ENCODE data around the gene ANKRD39. TPM values are rescaled to one million over a fixed set of nuclear protein-coding genes. Genes with fewer than 3 reads are reported as not detected.

Gene ANKRD39
- total and polyA plus RNA-seq, 9 of the 15 experiments (the other 6 are each of a cell fraction or from before 2014, with no cell fraction given) = 8.2 to 33.1 (median 23.8) TPM

DNA sequence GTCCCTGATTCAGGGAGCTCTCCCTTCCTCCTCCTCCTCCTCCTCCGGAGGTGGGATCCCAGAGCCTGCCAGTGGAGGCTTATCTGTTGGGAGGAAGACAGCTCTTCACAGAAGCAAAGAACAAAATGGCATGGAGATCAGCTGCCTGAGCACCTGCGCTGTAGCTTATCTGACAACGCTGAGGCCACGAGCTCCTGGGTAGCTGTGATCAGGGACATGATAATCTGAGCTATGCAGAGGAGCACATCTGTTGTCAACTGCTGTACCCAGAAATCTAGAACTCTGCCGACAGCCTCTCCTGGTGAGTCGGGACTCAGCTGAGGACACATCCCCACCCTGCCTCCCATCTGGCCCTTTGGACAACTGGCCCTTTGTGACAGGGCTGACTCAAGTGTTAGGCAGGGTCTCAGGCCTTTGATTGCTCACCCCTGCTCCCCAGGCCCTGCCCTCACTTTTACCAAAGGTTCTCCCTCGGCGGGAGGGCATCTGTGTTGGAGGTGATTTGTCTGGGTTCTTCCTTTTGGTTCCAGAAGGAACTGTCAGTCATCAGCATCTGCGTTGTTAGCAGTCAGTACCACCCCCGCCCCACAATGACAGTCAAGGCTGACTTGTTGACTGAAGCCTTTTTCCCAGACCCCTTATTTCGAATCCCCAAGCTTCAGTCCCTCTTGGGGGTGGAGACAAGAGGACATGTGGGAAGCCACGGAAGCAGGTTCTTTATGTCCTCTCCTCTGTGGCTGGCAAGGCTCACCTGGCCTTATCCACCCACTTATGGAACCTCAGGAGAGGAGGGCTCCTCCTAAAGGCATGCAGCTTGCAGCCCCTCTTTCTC is 47.6 kb downstream of the ANKRD39 start:
- in situ Hi-C loops (cut with MboI) (no loop called here), intact Hi-C loops (cut with micrococcal nuclease) (loop anchor here (10.0 kb wide), 1 partner anchor 255 kb away; no protein-coding TSS in a partner anchor)
- ATAC-seq = peak; percentile 75
- Histone ChIP-seq H2AFZ (ENCODE audit: low read depth, low read length) (no peak overlapping the region), H3K27me3 (ENCODE audit: control insufficient read depth in 2 of 2, insufficient read depth in 2 of 2, low read length in 2 of 2) (no peaks in the 10 kb centered on the region), H3K9me1 (ENCODE audit: control insufficient read depth, insufficient read depth, low read length) (peaks cover 5% of the 10 kb centered on the region), H3K4me3 (no peak overlapping the region), H4K20me1 (replicated peaks; ENCODE audit: control insufficient read depth, insufficient read depth, low read length) (0 out of 2 replicates have a peak, but pooled peaks cover 5% of the 10 kb centered on the region), H3K9me3 (replicated peaks; ENCODE audit: control insufficient read depth, insufficient read depth, low read depth, low read length) (no peaks in the 10 kb centered on the region), H3K36me3 (ENCODE audit: control insufficient read depth, insufficient read depth, low read length) (no peaks in the 10 kb centered on the region), H3K9ac (ENCODE audit: insufficient read depth in 1 of 2, low read depth in 2 of 2, low read length in 2 of 2) (peak overlapping the region in 1 of 2 experiments; percentile 75; a peak in 1 of 4 replicates), H3K4me1 (replicated peaks in 1 of 2; ENCODE audit: control insufficient read depth in 2 of 2, insufficient read depth in 2 of 2, low read length in 2 of 2) (peaks cover 11 to 20% of the 10 kb centered on the region in 2 experiments; a peak in 4 of 5 replicates), H3K4me2 (ENCODE audit: insufficient read depth, low read length) (no peak overlapping the region), H3K79me2 (ENCODE audit: control insufficient read depth, insufficient read depth, low read length) (no peaks in the 10 kb centered on the region), H3K27ac (ENCODE audit: extremely low read depth, low read depth, low read length) (no peak overlapping the region)
- BruUV-seq (replicated peaks) = no TSS peak
- 17% methylated on average over 11 of the region's 12 CpGs for WGBS (ENCODE audit: insufficient coverage, low coverage, missing lambda C conversion rate)
- peak; percentile 89 for FAIRE-seq
- ChIA-PET CTCF (ENCODE audit: low intra/inter-chr PET ratio) (no interaction called here), POLR2A (interaction anchor here (0.5 to 2.2 kb wide), 9 partner anchors 8 to 187 kb away, joined by 3 to 8 read pairs (median 4); partner anchors contain the start of gene ANKRD39)
- peak; percentile 41 to 74 (median 50) for DNase-seq (ENCODE audit: extremely low read depth in 1 of 4, low spot score in 3 of 4)
- TF ChIP-seq PTTG1 (tag; IDR thresholded peaks at IDR 0.05; ENCODE audit: low read depth) (no peak), HEY1 (CRISPR knock-in tag; IDR thresholded peaks at IDR 0.05; ENCODE audit: borderline replicate concordance) (no peak), RUNX1 (IDR thresholded peaks at IDR 0.05; ENCODE audit: low read depth) (no peak), ZFP1 (CRISPR knock-in tag; IDR thresholded peaks at IDR 0.05) (no peak), PTBP1 (IDR thresholded peaks at IDR 0.05; ENCODE audit: low read depth, low read length) (no peak), PHB (CRISPR knock-in tag; IDR thresholded peaks at IDR 0.05) (no peak), SMAD4 (CRISPR knock-in tag; conservative IDR thresholded peaks at IDR 0.05) (peak; percentile 78), GATA2 (CRISPR knock-in tag; IDR thresholded peaks at IDR 0.05) (peak; percentile 90), ZNF584 (CRISPR knock-in tag; IDR thresholded peaks at IDR 0.05; ENCODE audit: low read depth) (no peak), ESRRA (IDR thresholded peaks at IDR 0.05; ENCODE audit: borderline replicate concordance, low read depth) (0 out of 2 replicates have a peak, but pooled peaks have one; percentile 21), NELFE (IDR thresholded peaks at IDR 0.05; ENCODE audit: insufficient read depth, insufficient read length) (no peak), NUFIP1 (IDR thresholded peaks at IDR 0.05; ENCODE audit: partially characterized antibody) (no peak), PML (IDR thresholded peaks at IDR 0.05; ENCODE audit: low read length) (peak; percentile 66; the same call in 1 of the 2 replicates), L3MBTL2 (IDR thresholded peaks at IDR 0.05) (peak; percentile 43; the same call in 1 of the 2 replicates), FIP1L1 (IDR thresholded peaks at IDR 0.05; ENCODE audit: low read depth, low read length, poor library complexity, severe bottlenecking) (no peak)
- TF ChIP-seq, protein P1, sequence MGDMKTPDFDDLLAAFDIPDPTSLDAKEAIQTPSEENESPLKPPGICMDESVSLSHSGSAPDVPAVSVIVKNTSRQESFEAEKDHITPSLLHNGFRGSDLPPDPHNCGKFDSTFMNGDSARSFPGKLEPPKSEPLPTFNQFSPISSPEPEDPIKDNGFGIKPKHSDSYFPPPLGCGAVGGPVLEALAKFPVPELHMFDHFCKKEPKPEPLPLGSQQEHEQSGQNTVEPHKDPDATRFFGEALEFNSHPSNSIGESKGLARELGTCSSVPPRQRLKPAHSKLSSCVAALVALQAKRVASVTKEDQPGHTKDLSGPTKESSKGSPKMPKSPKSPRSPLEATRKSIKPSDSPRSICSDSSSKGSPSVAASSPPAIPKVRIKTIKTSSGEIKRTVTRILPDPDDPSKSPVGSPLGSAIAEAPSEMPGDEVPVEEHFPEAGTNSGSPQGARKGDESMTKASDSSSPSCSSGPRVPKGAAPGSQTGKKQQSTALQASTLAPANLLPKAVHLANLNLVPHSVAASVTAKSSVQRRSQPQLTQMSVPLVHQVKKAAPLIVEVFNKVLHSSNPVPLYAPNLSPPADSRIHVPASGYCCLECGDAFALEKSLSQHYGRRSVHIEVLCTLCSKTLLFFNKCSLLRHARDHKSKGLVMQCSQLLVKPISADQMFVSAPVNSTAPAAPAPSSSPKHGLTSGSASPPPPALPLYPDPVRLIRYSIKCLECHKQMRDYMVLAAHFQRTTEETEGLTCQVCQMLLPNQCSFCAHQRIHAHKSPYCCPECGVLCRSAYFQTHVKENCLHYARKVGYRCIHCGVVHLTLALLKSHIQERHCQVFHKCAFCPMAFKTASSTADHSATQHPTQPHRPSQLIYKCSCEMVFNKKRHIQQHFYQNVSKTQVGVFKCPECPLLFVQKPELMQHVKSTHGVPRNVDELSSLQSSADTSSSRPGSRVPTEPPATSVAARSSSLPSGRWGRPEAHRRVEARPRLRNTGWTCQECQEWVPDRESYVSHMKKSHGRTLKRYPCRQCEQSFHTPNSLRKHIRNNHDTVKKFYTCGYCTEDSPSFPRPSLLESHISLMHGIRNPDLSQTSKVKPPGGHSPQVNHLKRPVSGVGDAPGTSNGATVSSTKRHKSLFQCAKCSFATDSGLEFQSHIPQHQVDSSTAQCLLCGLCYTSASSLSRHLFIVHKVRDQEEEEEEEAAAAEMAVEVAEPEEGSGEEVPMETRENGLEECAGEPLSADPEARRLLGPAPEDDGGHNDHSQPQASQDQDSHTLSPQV (IDR thresholded peaks at IDR 0.05) = no peak
- TF ChIP-seq, protein P2, sequence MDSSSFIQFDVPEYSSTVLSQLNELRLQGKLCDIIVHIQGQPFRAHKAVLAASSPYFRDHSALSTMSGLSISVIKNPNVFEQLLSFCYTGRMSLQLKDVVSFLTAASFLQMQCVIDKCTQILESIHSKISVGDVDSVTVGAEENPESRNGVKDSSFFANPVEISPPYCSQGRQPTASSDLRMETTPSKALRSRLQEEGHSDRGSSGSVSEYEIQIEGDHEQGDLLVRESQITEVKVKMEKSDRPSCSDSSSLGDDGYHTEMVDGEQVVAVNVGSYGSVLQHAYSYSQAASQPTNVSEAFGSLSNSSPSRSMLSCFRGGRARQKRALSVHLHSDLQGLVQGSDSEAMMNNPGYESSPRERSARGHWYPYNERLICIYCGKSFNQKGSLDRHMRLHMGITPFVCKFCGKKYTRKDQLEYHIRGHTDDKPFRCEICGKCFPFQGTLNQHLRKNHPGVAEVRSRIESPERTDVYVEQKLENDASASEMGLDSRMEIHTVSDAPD (CRISPR knock-in tag; IDR thresholded peaks at IDR 0.05) = no peak

All from K562 (cell line).